ENCODE measurements around the gene ACTMAP. TPM values are rescaled to one million over a fixed set of nuclear protein-coding genes. Genes with fewer than 3 reads are reported as not detected.

ACTMAP gene
- total RNA-seq, 1 experiment from 2014 or later, result 27.7 TPM

- H2AK5ac ChIP-seq (ENCODE audit: insufficient read length, low read length), result no peak overlapping the region
- H2BK20ac ChIP-seq (ENCODE audit: low read depth, low read length, poor library complexity, severe bottlenecking), result no peak overlapping the region
- Mint-ChIP-seq H3K9me3 (no peaks in the 10 kb centered on the region), H3K36me3 (ENCODE audit: insufficient read depth in 1 of 3, low read depth in 3 of 3) (peaks cover 11 to 67% (median 49%) of the 10 kb centered on the region in 3 experiments; a peak in 6 of 7 replicates), H3K4me3 (no peak overlapping the region), H3K27ac (no peak overlapping the region), H3K27me3 (ENCODE audit: low read depth) (no peaks in the 10 kb centered on the region), H3K4me1 (peaks cover 0 to under 1% of the 10 kb centered on the region in 2 experiments; a peak in 3 of 4 replicates)
- H3K23me2 ChIP-seq (ENCODE audit: insufficient read length, low read depth, low read length, poor library complexity, severe bottlenecking), result no peaks in the 10 kb centered on the region
- no peak overlapping the region for H4K91ac ChIP-seq (ENCODE audit: insufficient read length, low read depth, low read length)
- no peak overlapping the region for H2BK15ac ChIP-seq (ENCODE audit: low read depth, low read length)
- H3K79me1 ChIP-seq (ENCODE audit: insufficient read depth, low read depth, low read length, poor library complexity, severe bottlenecking), result no peaks in the 10 kb centered on the region
- H3K9ac ChIP-seq (ENCODE audit: extremely low read depth, insufficient read length, low read length), result no peak overlapping the region
- H3K79me2 ChIP-seq (ENCODE audit: insufficient read depth, low read length), result no peaks in the 10 kb centered on the region
- no peak overlapping the region for H2AFZ ChIP-seq (ENCODE audit: low read length)
- no peak overlapping the region for H2BK12ac ChIP-seq (ENCODE audit: insufficient read length, low read depth, low read length)
- no peak overlapping the region for H3K14ac ChIP-seq (ENCODE audit: insufficient read depth, low read length)
- H2BK5ac ChIP-seq (ENCODE audit: insufficient read length, low read length), result no peak overlapping the region
- no peak for DNase-seq
- WGBS (ENCODE audit: extremely low coverage, insufficient read length, low lambda C conversion rate), result no CpG with 5 or more reads among the region's 9 CpGs
- H3K4me2 ChIP-seq (ENCODE audit: insufficient read depth, insufficient read length, low read length), result no peak overlapping the region
- no peak overlapping the region for H3K4ac ChIP-seq (ENCODE audit: low read depth, low read length)
- no peaks in the 10 kb centered on the region for H3K27me3 ChIP-seq (ENCODE audit: insufficient read depth, low read length)
- no peak overlapping the region for H3K56ac ChIP-seq (ENCODE audit: insufficient read length, low read depth, low read length)
- no peak overlapping the region for H4K5ac ChIP-seq (ENCODE audit: insufficient read length, low read depth, low read length)
- no peak for TF ChIP-seq CTCF (conservative IDR thresholded peaks at IDR 0.05)
- no peak overlapping the region for H3K27ac ChIP-seq (ENCODE audit: insufficient read length, low read depth, low read length)
- H3K9me3 ChIP-seq (ENCODE audit: control insufficient read depth, low read depth, low read length), result no peaks in the 10 kb centered on the region
- no peak overlapping the region for H3K23ac ChIP-seq (ENCODE audit: insufficient read length, low read depth, low read length)
- H3K18ac ChIP-seq (ENCODE audit: insufficient read length, low read depth, low read length), result no peak overlapping the region
- H2BK120ac ChIP-seq (ENCODE audit: low read depth, low read length, poor library complexity, severe bottlenecking), result no peak overlapping the region
- no peaks in the 10 kb centered on the region for H4K20me1 ChIP-seq (ENCODE audit: control insufficient read depth, insufficient read depth, insufficient read length)
- no peak overlapping the region for H4K8ac ChIP-seq (replicated peaks; ENCODE audit: insufficient read length, low read depth, low read length)
- no peak overlapping the region for H3T11ph ChIP-seq (ENCODE audit: low read length)
- no peaks in the 10 kb centered on the region for H3K4me1 ChIP-seq (ENCODE audit: insufficient read depth, low read length)
Measured at GRCh38 chr19:40736661-40737060, 13.6 kb downstream of the ACTMAP start.

Data from H9 (cell line).